Testis (tissue), 2 donors: ENCODE data around the gene RGPD5.
"Not testable (repeated sequence)": the region's sequence is repeated elsewhere in the genome, so short reads cannot be mapped to it uniquely, and the experiment has no call there.

Experiments used
- POLR2A ChIP-seq: fragments of 450-650 bp; IDR thresholded peaks from one replicate; pipeline ENCODE4 v1.6.1; 2017; ENCODE audit warnings: antibody characterized with exemption, mild to moderate bottlenecking, moderate library complexity
- TF ChIP-seq, protein P1 (sequence below), 3 experiments: fragments of 450-650 bp in 2 of 3; fragments of 200-600 bp in 1 of 3; sonication (generic) in 1 of 3; IDR thresholded peaks; one replicate each; pipeline ENCODE4 v1.5.1; 2016 to 2019; ENCODE audit warnings: antibody characterized with exemption in 3 of 3, mild to moderate bottlenecking in 2 of 3, moderate library complexity in 1 of 3

DNA sequence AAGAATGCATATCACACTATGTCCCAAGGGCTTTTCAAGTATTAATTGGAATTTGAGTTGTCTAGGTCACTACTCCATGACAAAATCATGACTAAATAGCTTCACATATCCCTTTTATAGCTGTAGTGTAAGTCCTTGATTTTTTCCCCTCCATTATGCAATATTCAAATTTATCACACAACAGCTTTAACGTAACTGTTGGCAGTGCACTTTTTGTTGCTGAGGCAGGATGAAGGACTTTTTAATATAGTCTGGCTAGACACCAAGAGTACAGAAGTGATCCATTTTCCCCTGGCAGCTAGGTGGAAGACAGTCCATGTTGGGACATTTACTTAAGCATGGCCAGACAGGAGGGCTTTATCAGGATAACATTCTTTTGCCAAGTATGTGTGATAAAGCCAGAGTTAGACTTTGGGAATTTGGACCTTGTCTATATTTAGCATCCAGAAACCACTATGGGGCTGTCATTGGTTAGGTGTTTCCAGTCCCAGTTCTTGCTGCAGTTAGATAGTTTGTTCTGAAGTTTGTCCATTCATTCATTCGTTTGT is 11.6 kb upstream of the RGPD5 start:
- TF ChIP-seq POLR2A = not testable (repeated sequence)
- TF ChIP-seq, protein P1, sequence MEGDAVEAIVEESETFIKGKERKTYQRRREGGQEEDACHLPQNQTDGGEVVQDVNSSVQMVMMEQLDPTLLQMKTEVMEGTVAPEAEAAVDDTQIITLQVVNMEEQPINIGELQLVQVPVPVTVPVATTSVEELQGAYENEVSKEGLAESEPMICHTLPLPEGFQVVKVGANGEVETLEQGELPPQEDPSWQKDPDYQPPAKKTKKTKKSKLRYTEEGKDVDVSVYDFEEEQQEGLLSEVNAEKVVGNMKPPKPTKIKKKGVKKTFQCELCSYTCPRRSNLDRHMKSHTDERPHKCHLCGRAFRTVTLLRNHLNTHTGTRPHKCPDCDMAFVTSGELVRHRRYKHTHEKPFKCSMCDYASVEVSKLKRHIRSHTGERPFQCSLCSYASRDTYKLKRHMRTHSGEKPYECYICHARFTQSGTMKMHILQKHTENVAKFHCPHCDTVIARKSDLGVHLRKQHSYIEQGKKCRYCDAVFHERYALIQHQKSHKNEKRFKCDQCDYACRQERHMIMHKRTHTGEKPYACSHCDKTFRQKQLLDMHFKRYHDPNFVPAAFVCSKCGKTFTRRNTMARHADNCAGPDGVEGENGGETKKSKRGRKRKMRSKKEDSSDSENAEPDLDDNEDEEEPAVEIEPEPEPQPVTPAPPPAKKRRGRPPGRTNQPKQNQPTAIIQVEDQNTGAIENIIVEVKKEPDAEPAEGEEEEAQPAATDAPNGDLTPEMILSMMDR (IDR thresholded peaks at IDR 0.05) = not testable (repeated sequence)
